GM12878 (cell line): ENCODE data around the gene SMR3A. TPM values are rescaled to one million over a fixed set of nuclear protein-coding genes. Genes with fewer than 3 reads are reported as not detected.
A peak's percentile ranks its signal among the peaks of the same experiment; 100 is the strongest.

Experiments used
- BACH1 ChIP-seq: fragments of 450-650 bp; IDR thresholded peaks from 2 replicates; pipeline ENCODE4 v1.6.1; 2017; ENCODE audit warnings: mild to moderate bottlenecking, borderline replicate concordance
- CHD4 ChIP-seq: fragments of 200-600 bp; sonication (generic); IDR thresholded peaks from 2 replicates; pipeline ENCODE4 v1.6.1; 2016; ENCODE audit warnings: mild to moderate bottlenecking
- DPF2 ChIP-seq: fragments of 450-650 bp; IDR thresholded peaks from 2 replicates; pipeline ENCODE4 v1.6.1; 2017; ENCODE audit warnings: mild to moderate bottlenecking
- EP300 ChIP-seq, 2 experiments: fragments of 150-350 bp in 1 of 2; IDR thresholded peaks; 2 replicates each; pipeline ENCODE4 v1.6.1; 2011 to 2012; ENCODE audit warnings: low read depth in 2 of 2, low read length in 2 of 2, borderline replicate concordance in 1 of 2, improper control_type of control experiment in 1 of 2, inconsistent platforms in 1 of 2; ENCODE audit not compliant: control insufficient read depth in 1 of 2
- ESRRA ChIP-seq: IDR thresholded peaks from 2 replicates; pipeline ENCODE4 v1.6.1; 2012; ENCODE audit warnings: mild to moderate bottlenecking, low read length, improper control_type of control experiment
- EZH2 ChIP-seq: IDR thresholded peaks from 2 replicates; pipeline ENCODE4 v1.6.1; 2012; ENCODE audit warnings: low read depth, mild to moderate bottlenecking, control low read depth, inconsistent platforms, low read length, borderline replicate concordance; ENCODE audit not compliant: control insufficient read depth
- FOXK2 ChIP-seq: fragments of 450-650 bp; IDR thresholded peaks from 2 replicates; pipeline ENCODE4 v1.6.1; 2017; ENCODE audit warnings: mild to moderate bottlenecking, moderate library complexity
- GABPA ChIP-seq: IDR thresholded peaks from 2 replicates; pipeline ENCODE4 v1.6.1; 2014; ENCODE audit warnings: antibody characterized with exemption, low read depth, mild to moderate bottlenecking, inconsistent platforms
- IKZF1 ChIP-seq: fragments of 450-650 bp; conservative IDR thresholded peaks from 2 replicates; pipeline ENCODE4 v1.6.1; 2017; ENCODE audit warnings: antibody characterized with exemption, mild to moderate bottlenecking
- JUNB ChIP-seq: IDR thresholded peaks from 2 replicates; pipeline ENCODE4 v1.6.1; 2016; ENCODE audit warnings: antibody characterized with exemption, mild to moderate bottlenecking
- KAT2A ChIP-seq: conservative IDR thresholded peaks from 2 replicates; pipeline ENCODE4 v1.6.1; 2011; ENCODE audit warnings: low read depth, low read length; ENCODE audit not compliant: control insufficient read depth
- KDM1A ChIP-seq: fragments of 200-600 bp; sonication (generic); IDR thresholded peaks from 2 replicates; pipeline ENCODE4 v1.6.1; 2016; ENCODE audit warnings: borderline replicate concordance
- NR2F1 ChIP-seq: fragments of 450-650 bp; conservative IDR thresholded peaks from 2 replicates; pipeline ENCODE4 v1.6.1; 2017; ENCODE audit warnings: mild to moderate bottlenecking
- POLR2A ChIP-seq: IDR thresholded peaks from 2 replicates; pipeline ENCODE4 v1.6.1; 2011; ENCODE audit warnings: low read depth, mild to moderate bottlenecking, low read length
- PRDM15 ChIP-seq: fragments of 450-650 bp; formaldehyde crosslinking; IDR thresholded peaks from 2 replicates; pipeline ENCODE4 v1.4.0; 2020; ENCODE audit warnings: mild to moderate bottlenecking, moderate library complexity
- SMAD5 ChIP-seq: IDR thresholded peaks from 2 replicates; pipeline ENCODE4 v1.6.1; 2016; ENCODE audit warnings: antibody characterized with exemption, low read depth
- TCF3 ChIP-seq: IDR thresholded peaks from 2 replicates; pipeline ENCODE4 v1.6.1; 2012; ENCODE audit warnings: low read depth, mild to moderate bottlenecking, low read length, borderline replicate concordance; ENCODE audit not compliant: insufficient read depth
- ZNF217 ChIP-seq: fragments of 450-650 bp; IDR thresholded peaks from 2 replicates; pipeline ENCODE4 v1.6.1; 2017; ENCODE audit warnings: antibody characterized with exemption, mild to moderate bottlenecking
- ZNF24 ChIP-seq: fragments of 450-650 bp; IDR thresholded peaks from 2 replicates; pipeline ENCODE4 v1.6.1; 2017; ENCODE audit warnings: antibody characterized with exemption, mild to moderate bottlenecking
- ZNF274 ChIP-seq: IDR thresholded peaks from one replicate; pipeline ENCODE4 v1.8.0; 2011; ENCODE audit not compliant: insufficient read length, insufficient read depth
- polyA plus RNA-seq, 11 experiments: library from polyadenylated mRNA; depleted of rRNA in 4 of 11; unstranded in 6 of 11; stranded (reverse) in 5 of 11; fragments of >200 nt; fragmentation: Nextera tagmentation in 4 of 11; fragmentation: Illumina TruSeq in 1 of 11; extraction: Ambion mirVana in 4 of 11; extraction: Trizol in 1 of 11; gene quantifications; 1 replicate in 1 of 11; 2 replicates in 10 of 11; pipeline versions ENCODE4 v1.2.1 to v1.2.3, GENCODE V29; 2011 to 2016; ENCODE audit warnings: inconsistent platforms in 2 of 11, missing spikeins in 2 of 11, low read depth in 1 of 11
- total RNA-seq, 4 experiments: library from RNA; depleted of rRNA in 3 of 4; stranded (reverse); fragments of >200 nt in 3 of 4; fragmentation: Illumina TruSeq in 1 of 4; extraction: Trizol in 1 of 4; gene quantifications; 2 replicates each; pipeline versions ENCODE4 v1.2.1 to v1.2.3, GENCODE V29; 2013 to 2021
- TF ChIP-seq, protein P1 (sequence below): fragments of 450-650 bp; IDR thresholded peaks from 2 replicates; pipeline ENCODE4 v1.6.1; 2017; ENCODE audit warnings: mild to moderate bottlenecking, moderate library complexity

The SMR3A gene
- total and polyA plus RNA-seq, 10 of the 15 experiments (the other 5 are each of a cell fraction or from before 2014, with no cell fraction given) = not detected

DNA sequence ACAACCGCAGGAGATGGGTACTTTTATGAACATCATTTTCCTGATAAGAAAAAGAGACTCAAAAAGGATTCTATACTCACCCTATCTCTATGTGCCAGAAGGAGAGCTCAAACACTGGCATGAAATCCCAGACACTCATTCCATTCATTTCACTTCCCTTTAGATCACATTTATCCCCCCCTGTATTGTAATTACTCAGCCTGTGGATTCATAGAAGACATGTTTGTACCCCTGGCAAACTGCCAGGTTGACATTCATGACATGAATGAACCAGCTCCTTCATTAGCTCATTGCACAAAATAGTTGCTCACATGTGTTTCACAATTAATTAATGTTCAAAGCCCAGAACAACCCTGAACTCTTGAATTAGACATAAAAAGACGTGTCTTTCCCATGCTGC, 4.9 kb downstream of the SMR3A start (continued):
- TF ChIP-seq, protein P1, sequence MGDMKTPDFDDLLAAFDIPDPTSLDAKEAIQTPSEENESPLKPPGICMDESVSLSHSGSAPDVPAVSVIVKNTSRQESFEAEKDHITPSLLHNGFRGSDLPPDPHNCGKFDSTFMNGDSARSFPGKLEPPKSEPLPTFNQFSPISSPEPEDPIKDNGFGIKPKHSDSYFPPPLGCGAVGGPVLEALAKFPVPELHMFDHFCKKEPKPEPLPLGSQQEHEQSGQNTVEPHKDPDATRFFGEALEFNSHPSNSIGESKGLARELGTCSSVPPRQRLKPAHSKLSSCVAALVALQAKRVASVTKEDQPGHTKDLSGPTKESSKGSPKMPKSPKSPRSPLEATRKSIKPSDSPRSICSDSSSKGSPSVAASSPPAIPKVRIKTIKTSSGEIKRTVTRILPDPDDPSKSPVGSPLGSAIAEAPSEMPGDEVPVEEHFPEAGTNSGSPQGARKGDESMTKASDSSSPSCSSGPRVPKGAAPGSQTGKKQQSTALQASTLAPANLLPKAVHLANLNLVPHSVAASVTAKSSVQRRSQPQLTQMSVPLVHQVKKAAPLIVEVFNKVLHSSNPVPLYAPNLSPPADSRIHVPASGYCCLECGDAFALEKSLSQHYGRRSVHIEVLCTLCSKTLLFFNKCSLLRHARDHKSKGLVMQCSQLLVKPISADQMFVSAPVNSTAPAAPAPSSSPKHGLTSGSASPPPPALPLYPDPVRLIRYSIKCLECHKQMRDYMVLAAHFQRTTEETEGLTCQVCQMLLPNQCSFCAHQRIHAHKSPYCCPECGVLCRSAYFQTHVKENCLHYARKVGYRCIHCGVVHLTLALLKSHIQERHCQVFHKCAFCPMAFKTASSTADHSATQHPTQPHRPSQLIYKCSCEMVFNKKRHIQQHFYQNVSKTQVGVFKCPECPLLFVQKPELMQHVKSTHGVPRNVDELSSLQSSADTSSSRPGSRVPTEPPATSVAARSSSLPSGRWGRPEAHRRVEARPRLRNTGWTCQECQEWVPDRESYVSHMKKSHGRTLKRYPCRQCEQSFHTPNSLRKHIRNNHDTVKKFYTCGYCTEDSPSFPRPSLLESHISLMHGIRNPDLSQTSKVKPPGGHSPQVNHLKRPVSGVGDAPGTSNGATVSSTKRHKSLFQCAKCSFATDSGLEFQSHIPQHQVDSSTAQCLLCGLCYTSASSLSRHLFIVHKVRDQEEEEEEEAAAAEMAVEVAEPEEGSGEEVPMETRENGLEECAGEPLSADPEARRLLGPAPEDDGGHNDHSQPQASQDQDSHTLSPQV = no peak
- TF ChIP-seq POLR2A (no peak), PRDM15 (CRISPR knock-in tag) (no peak), JUNB (no peak; the same call in 1 of the 2 replicates), ESRRA (no peak), NR2F1 (no peak), ZNF24 (peak; percentile 74), BACH1 (no peak), IKZF1 (peak; percentile 37; the same call in 1 of the 2 replicates), KDM1A (no peak), GABPA (no peak), KAT2A (no peak), FOXK2 (no peak), SMAD5 (no peak), TCF3 (no peak), DPF2 (0 out of 2 replicates have a peak, but pooled peaks have one; percentile 43), EP300 (IDR thresholded peaks at IDR 0.05; ENCODE audit: borderline replicate concordance in 1 of 2, control insufficient read depth in 1 of 2, low read depth in 2 of 2, low read length in 2 of 2) (peak in 1 of 2 experiments; percentile 21; a peak in 1 of 4 replicates), ZNF274 (no peak), EZH2 (no peak), CHD4 (no peak), ZNF217 (no peak)
